ENCODE measurements around the gene GRIA4.

DNA sequence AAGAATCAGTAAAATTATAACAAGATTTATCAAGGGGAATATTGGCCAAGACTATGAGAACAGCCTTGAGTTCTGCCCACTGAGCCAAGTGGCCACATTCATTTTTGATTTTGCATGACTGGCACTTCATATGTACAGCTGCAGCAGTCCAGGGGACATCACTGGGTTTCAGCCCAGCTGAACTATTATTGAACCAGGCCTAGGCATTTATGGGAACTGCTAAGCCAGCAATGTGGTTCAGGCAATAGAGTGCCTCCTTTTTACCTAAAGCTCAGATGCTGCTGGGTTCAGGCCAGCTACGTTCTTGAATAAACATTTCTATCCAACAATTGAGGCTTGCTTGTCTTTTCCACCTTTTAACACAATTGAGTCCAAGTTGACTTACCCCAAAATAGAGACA is 215.3 kb downstream of the GRIA4 start:
- no peak for TF ChIP-seq POLR2A (IDR thresholded peaks at IDR 0.05)
- TF ChIP-seq, protein P1, sequence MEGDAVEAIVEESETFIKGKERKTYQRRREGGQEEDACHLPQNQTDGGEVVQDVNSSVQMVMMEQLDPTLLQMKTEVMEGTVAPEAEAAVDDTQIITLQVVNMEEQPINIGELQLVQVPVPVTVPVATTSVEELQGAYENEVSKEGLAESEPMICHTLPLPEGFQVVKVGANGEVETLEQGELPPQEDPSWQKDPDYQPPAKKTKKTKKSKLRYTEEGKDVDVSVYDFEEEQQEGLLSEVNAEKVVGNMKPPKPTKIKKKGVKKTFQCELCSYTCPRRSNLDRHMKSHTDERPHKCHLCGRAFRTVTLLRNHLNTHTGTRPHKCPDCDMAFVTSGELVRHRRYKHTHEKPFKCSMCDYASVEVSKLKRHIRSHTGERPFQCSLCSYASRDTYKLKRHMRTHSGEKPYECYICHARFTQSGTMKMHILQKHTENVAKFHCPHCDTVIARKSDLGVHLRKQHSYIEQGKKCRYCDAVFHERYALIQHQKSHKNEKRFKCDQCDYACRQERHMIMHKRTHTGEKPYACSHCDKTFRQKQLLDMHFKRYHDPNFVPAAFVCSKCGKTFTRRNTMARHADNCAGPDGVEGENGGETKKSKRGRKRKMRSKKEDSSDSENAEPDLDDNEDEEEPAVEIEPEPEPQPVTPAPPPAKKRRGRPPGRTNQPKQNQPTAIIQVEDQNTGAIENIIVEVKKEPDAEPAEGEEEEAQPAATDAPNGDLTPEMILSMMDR (IDR thresholded peaks at IDR 0.05) = no peak
